Endothelial cell of umbilical vein (primary cell): Measurements from ENCODE around the gene GNAO1. TPM values are rescaled to one million over a fixed set of nuclear protein-coding genes. Genes with fewer than 3 reads are reported as not detected.

Source experiments
- BruUV-seq: library from RNA; stranded (reverse); fragments of 400-500 nt; replicated peaks from 2 replicates; lab custom pipeline; 2021; lab: Mats Ljungman, UMichigan
- CTCF ChIA-PET: fragments of 300-600, 350-600 bp; sonication (Branson Sonifier 250); formaldehyde crosslinking; loops from one replicate; lab custom pipeline; 2021; ENCODE audit warnings: antibody characterized with exemption, inconsistent platforms; lab: Charles Lee
- POLR2A ChIA-PET: fragments of 300-600, 350-600 bp; sonication (Branson Sonifier 250); formaldehyde crosslinking; loops from one replicate; lab custom pipeline; 2021; ENCODE audit warnings: antibody characterized with exemption, inconsistent platforms; lab: Charles Lee
- DNase-seq: peaks from one replicate; pipeline ENCODE4 v3.0.0-alpha.2; 2011; ENCODE audit warnings: low read depth, low spot score
- FAIRE-seq: peaks from 2 replicates; lab custom pipeline; 2011; peaks lifted over from hg19 to GRCh38; lab: Jason Lieb, UNC
- H2AFZ ChIP-seq: 2 replicates; pipeline ENCODE4 v1.6.0; 2012; ENCODE audit warnings: low read depth, low read length, control low read depth, inconsistent platforms
- H3K27ac ChIP-seq: 2 replicates; pipeline ENCODE4 v1.5.1; 2011; ENCODE audit warnings: low read depth, mild to moderate bottlenecking, control low read depth, low read length, moderate library complexity; ENCODE audit not compliant: insufficient read depth
- H3K27me3 ChIP-seq, 2 experiments: 2 replicates each; pipeline versions ENCODE4 v1.6.0 to v1.6.1; 2011; ENCODE audit warnings: low read length in 2 of 2, mixed read lengths in 1 of 2; ENCODE audit not compliant: control insufficient read depth in 2 of 2, insufficient read depth in 2 of 2
- H3K36me3 ChIP-seq, 2 experiments: 2 replicates in 1 of 2; 3 replicates in 1 of 2; pipeline ENCODE4 v1.5.1; 2011; ENCODE audit warnings: low read length in 2 of 2, mild to moderate bottlenecking in 1 of 2, moderate library complexity in 1 of 2; ENCODE audit not compliant: control insufficient read depth in 2 of 2, insufficient read depth in 2 of 2; ENCODE audit errors: extremely low read depth in 1 of 2
- H3K4me1 ChIP-seq: 3 replicates; pipeline ENCODE4 v1.5.1; 2011; ENCODE audit warnings: mild to moderate bottlenecking, low read length; ENCODE audit not compliant: control insufficient read depth, insufficient read depth; ENCODE audit errors: extremely low read depth
- H3K4me2 ChIP-seq: 2 replicates; pipeline ENCODE4 v1.6.1; 2011; ENCODE audit warnings: low read length, control low read depth, mixed read lengths; ENCODE audit not compliant: insufficient read depth
- H3K4me3 ChIP-seq, 3 experiments: fragments of 200-600 bp in 1 of 3; sonication (generic), shearing (Covaris generic) in 1 of 3; replicated peaks in 1 of 3; 2 replicates each; pipeline ENCODE4 v1.5.1; 2011 to 2016; ENCODE audit warnings: control low read depth in 3 of 3, low read length in 3 of 3, mild to moderate bottlenecking in 2 of 3, inconsistent platforms in 1 of 3, low read depth in 1 of 3, moderate library complexity in 1 of 3; ENCODE audit not compliant: insufficient read depth in 1 of 3
- H3K79me2 ChIP-seq: 2 replicates; pipeline ENCODE4 v1.6.0; 2012; ENCODE audit warnings: low read length, inconsistent platforms; ENCODE audit not compliant: control insufficient read depth, insufficient read depth
- H3K9ac ChIP-seq: replicated peaks from 2 replicates; pipeline ENCODE3; 2011; ENCODE audit warnings: low read length, control low read depth; ENCODE audit not compliant: insufficient read depth; ENCODE audit errors: extremely low read depth
- H3K9me1 ChIP-seq: replicated peaks from 3 replicates; pipeline ENCODE4 v1.6.0; 2011; ENCODE audit warnings: mild to moderate bottlenecking, low read length; ENCODE audit not compliant: control insufficient read depth, insufficient read depth; ENCODE audit errors: extremely low read depth
- H3K9me3 ChIP-seq: replicated peaks from 2 replicates; pipeline ENCODE4 v1.5.1; 2012; ENCODE audit warnings: low read length, inconsistent platforms; ENCODE audit not compliant: control insufficient read depth, insufficient read depth
- H4K20me1 ChIP-seq: replicated peaks from 2 replicates; pipeline ENCODE3; 2011; ENCODE audit warnings: mild to moderate bottlenecking, low read length; ENCODE audit not compliant: control insufficient read depth, insufficient read depth; ENCODE audit errors: extremely low read depth
- EZH2 ChIP-seq: IDR thresholded peaks from 2 replicates; pipeline ENCODE4 v1.6.1; 2012; ENCODE audit warnings: borderline replicate concordance, low read depth, mild to moderate bottlenecking, moderate library complexity, low read length, inconsistent platforms; ENCODE audit not compliant: severe bottlenecking
- FOS ChIP-seq: IDR thresholded peaks from 2 replicates; pipeline ENCODE4 v1.6.1; 2011; ENCODE audit warnings: mild to moderate bottlenecking, low read length, moderate library complexity, borderline replicate concordance; ENCODE audit not compliant: insufficient read depth
- GATA2 ChIP-seq: IDR thresholded peaks from 2 replicates; pipeline ENCODE4 v1.7.0; 2011; ENCODE audit warnings: low read depth, mild to moderate bottlenecking, moderate library complexity, mixed read lengths, low read length; ENCODE audit not compliant: insufficient read length, insufficient read depth
- JUN ChIP-seq: IDR thresholded peaks from 2 replicates; pipeline ENCODE4 v1.6.1; 2011; ENCODE audit warnings: borderline replicate concordance, low read depth; ENCODE audit not compliant: insufficient read length, insufficient read depth
- MYC ChIP-seq: IDR thresholded peaks from one replicate; pipeline ENCODE4 v1.6.1; 2011; ENCODE audit warnings: mild to moderate bottlenecking, low read depth, low read length
- POLR2A ChIP-seq: IDR thresholded peaks from 2 replicates; pipeline ENCODE4 v1.6.1; 2012; ENCODE audit warnings: low read depth, mild to moderate bottlenecking, control low read depth, low read length
- POLR2AphosphoS5 ChIP-seq: IDR thresholded peaks from 2 replicates; pipeline ENCODE4 v1.6.1; 2012; ENCODE audit warnings: low read depth, mild to moderate bottlenecking, control low read depth, low read length, moderate library complexity; ENCODE audit not compliant: insufficient read depth
- dilution Hi-C: fragments of 300-500 bp; cut with MboI; formaldehyde crosslinking; loops from one replicate; pipeline ENCODE4 v1.15.0; 2019; ENCODE audit warnings: low sequenced_read_pairs; ENCODE audit not compliant: extremely low pct_ligation_motif_present
- intact Hi-C: fragments of 100-400 bp; cut with micrococcal nuclease; formaldehyde crosslinking; loops from one replicate; pipeline ENCODE4 v1.10.0; 2022
- polyA plus RNA-seq, 4 experiments: library from polyadenylated mRNA; depleted of rRNA in 3 of 4; stranded (reverse) in 3 of 4; unstranded in 1 of 4; fragments of >200 nt; gene quantifications; 2 replicates each; pipeline versions ENCODE4 v1.2.1 to v1.2.3, GENCODE V29; 2011 to 2012; ENCODE audit warnings: missing spikeins in 1 of 4
- total RNA-seq: library from RNA; stranded (reverse); gene quantifications from 2 replicates; pipeline ENCODE4 v1.2.3, GENCODE V29; 2021
- TF ChIP-seq, protein P1 (sequence below), 2 donors: IDR thresholded peaks; 1 replicate in 1 of 2; 2 replicates in 1 of 2; pipeline ENCODE4 v1.5.1; 2011; ENCODE audit warnings: low read length in 2 of 2, mild to moderate bottlenecking in 2 of 2, moderate library complexity in 2 of 2, control low read depth in 1 of 2, inconsistent platforms in 1 of 2, low read depth in 1 of 2; ENCODE audit not compliant: insufficient read depth in 1 of 2; ENCODE audit errors: extremely low read depth in 1 of 2
- TF ChIP-seq, protein P2 (sequence below): IDR thresholded peaks from 2 replicates; pipeline ENCODE4 v1.6.1; 2011; ENCODE audit not compliant: insufficient read depth, insufficient read length

GNAO1 gene
- total and polyA plus RNA-seq, 2 donors (not counting 3 experiments of a cell fraction or from before 2014, with no cell fraction given) = not detected

DNA sequence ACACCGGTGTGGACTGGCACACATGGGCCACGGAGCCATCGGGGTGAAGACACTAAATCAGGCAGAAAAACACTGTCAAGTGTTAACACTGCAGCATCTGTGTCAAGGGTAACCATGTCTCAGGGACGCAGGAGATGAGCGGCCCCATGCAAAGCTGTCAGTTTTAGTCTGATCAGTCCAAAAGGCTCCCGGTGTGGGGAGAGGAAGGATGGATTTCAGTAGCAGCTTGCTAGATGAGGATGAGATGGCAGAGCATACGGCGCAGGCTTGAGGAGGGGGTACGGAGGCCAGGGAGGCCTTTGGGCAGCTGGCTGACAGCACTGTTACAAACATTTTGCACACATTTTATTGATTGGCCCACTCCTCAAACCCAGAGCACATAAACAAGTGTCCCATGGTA, 98.1 kb downstream of the GNAO1 start:
- POLR2A ChIA-PET = no interaction called here

More for the DNA sequence above, 98.1 kb downstream of the GNAO1 start:
- Histone ChIP-seq H3K9me1 (no peaks in the 10 kb centered on the region), H3K4me2 (no peak overlapping the region), H3K27ac (no peak overlapping the region), H3K79me2 (no peaks in the 10 kb centered on the region), H2AFZ (no peak overlapping the region), H3K4me3 (no peak overlapping the region), H3K9me3 (no peaks in the 10 kb centered on the region), H3K9ac (no peak overlapping the region), H3K27me3 (no peaks in the 10 kb centered on the region), H4K20me1 (no peaks in the 10 kb centered on the region), H3K4me1 (no peaks in the 10 kb centered on the region), H3K36me3 (no peaks in the 10 kb centered on the region)
- FAIRE-seq = no peak
- no peak for DNase-seq
- intact Hi-C loops (no loop called here), dilution Hi-C loops (no loop called here)
- no TSS peak for BruUV-seq
- CTCF ChIA-PET = no interaction called here
- TF ChIP-seq, protein P1, sequence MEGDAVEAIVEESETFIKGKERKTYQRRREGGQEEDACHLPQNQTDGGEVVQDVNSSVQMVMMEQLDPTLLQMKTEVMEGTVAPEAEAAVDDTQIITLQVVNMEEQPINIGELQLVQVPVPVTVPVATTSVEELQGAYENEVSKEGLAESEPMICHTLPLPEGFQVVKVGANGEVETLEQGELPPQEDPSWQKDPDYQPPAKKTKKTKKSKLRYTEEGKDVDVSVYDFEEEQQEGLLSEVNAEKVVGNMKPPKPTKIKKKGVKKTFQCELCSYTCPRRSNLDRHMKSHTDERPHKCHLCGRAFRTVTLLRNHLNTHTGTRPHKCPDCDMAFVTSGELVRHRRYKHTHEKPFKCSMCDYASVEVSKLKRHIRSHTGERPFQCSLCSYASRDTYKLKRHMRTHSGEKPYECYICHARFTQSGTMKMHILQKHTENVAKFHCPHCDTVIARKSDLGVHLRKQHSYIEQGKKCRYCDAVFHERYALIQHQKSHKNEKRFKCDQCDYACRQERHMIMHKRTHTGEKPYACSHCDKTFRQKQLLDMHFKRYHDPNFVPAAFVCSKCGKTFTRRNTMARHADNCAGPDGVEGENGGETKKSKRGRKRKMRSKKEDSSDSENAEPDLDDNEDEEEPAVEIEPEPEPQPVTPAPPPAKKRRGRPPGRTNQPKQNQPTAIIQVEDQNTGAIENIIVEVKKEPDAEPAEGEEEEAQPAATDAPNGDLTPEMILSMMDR (IDR thresholded peaks at IDR 0.05; ENCODE audit: extremely low read depth in 1 of 2, insufficient read depth in 1 of 2, low read depth in 1 of 2, low read length in 2 of 2) = no peak
- TF ChIP-seq GATA2 = no peak
- no peak for TF ChIP-seq POLR2A
- TF ChIP-seq POLR2AphosphoS5 = no peak
- TF ChIP-seq FOS = no peak
- TF ChIP-seq MYC = no peak
- TF ChIP-seq, protein P2, sequence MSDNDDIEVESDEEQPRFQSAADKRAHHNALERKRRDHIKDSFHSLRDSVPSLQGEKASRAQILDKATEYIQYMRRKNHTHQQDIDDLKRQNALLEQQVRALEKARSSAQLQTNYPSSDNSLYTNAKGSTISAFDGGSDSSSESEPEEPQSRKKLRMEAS = no peak
- TF ChIP-seq EZH2 = no peak
- TF ChIP-seq JUN = no peak
